Stomach smooth muscle (tissue), 2 donors: Measurements from ENCODE around the gene RBBP5.
A peak's percentile ranks its signal among the peaks of the same experiment; 100 is the strongest.
"Not testable (repeated sequence)": the region's sequence is repeated elsewhere in the genome, so short reads cannot be mapped to it uniquely, and the experiment has no call there.

Source experiments
- H3K27ac ChIP-seq: one replicate; pipeline ENCODE4 v1.7.0; 2013; ENCODE audit warnings: mild to moderate bottlenecking, low read length, inconsistent platforms
- H3K27me3 ChIP-seq, 2 donors: one replicate each; pipeline ENCODE4 v1.7.0; 2013; ENCODE audit warnings: low read length in 2 of 2; ENCODE audit not compliant: insufficient read depth in 2 of 2, control insufficient read depth in 1 of 2
- H3K36me3 ChIP-seq, 2 donors: one replicate each; pipeline ENCODE4 v1.7.0; 2013; ENCODE audit warnings: low read length in 2 of 2; ENCODE audit not compliant: control insufficient read depth in 2 of 2, insufficient read depth in 2 of 2
- H3K4me1 ChIP-seq: one replicate; pipeline ENCODE4 v1.7.0; 2013; ENCODE audit warnings: low read length; ENCODE audit not compliant: control insufficient read depth, insufficient read depth
- H3K4me3 ChIP-seq, 2 donors: one replicate each; pipeline ENCODE4 v1.7.0; 2013; ENCODE audit warnings: low read length in 2 of 2
- H3K9ac ChIP-seq, 2 donors: one replicate each; pipeline ENCODE4 v1.7.0; 2013; ENCODE audit warnings: low read length in 2 of 2, mild to moderate bottlenecking in 1 of 2
- H3K9me3 ChIP-seq, 2 donors: one replicate each; pipeline ENCODE4 v1.7.0; 2013; ENCODE audit warnings: low read length in 2 of 2; ENCODE audit not compliant: control insufficient read depth in 2 of 2
- donor health status: healthy.
- donor health status: Pancreatic carcinoma.

The RBBP5 gene

GRCh38 chr1:205121660-205122488 is at the start of gene RBBP5:
Gene RBBP5 (minus strand): TSS chr1:205121978. CDS start chr1:205121873, 105 bp downstream.
- H3K36me3 ChIP-seq, result no peaks in the 10 kb centered on the region
- H3K27ac ChIP-seq, result peak within 1 kb of the TSS; percentile 97
- peaks cover 14% of the 10 kb centered on the region for H3K4me1 ChIP-seq
- H3K27me3 ChIP-seq, result no peaks in the 10 kb centered on the region
- no peaks in the 10 kb centered on the region for H3K9me3 ChIP-seq
- H3K4me3 ChIP-seq, result peak within 1 kb of the TSS; percentile 94 to 100
- H3K9ac ChIP-seq, result peak within 1 kb of the TSS; percentile 93 to 99

GRCh38 chr1:205171369-205171768 is 49.6 kb upstream of the RBBP5 start:
- Histone ChIP-seq H3K9ac (no peak overlapping the region), H3K36me3 (peaks cover 10 to 17% of the 10 kb centered on the region in 2 donors), H3K27ac (no peak overlapping the region), H3K9me3 (no peaks in the 10 kb centered on the region), H3K4me1 (peaks cover 8% of the 10 kb centered on the region), H3K27me3 (no peaks in the 10 kb centered on the region), H3K4me3 (no peak overlapping the region)

DNA sequence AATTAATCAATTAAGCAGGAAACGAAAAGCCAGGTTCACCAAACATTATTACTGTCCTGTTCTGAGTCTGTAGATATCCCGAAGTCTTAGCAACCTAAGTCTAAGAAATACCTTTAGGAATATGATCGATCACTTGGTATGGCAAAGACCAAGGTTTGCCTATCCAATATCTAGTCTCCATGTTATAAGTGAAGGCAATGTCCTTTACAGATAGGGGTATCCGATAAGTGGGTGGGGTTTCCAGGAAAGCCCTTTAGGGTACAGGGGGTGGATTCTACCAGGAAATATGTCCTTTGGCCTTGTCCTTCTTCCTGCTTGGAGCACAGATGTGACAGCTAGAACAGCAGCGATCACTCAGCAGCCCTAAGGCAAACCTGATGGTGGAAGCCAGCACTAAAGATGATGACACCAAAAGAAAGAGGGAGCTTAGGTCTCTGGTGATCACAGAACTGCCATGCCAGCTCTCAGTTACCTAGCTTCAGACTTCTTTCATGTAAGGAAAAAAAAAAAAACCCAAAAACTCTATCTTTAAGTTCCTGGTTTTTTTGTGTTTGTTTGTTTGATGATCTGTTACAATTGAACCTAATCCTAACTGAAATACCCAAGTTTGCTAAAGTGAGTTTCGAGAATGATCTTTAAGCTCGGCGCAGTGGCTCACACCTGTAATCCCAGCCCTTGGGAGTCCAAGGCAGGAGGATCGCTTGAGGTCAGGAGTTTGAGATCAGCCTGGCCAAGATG is 48.9 kb upstream of the RBBP5 start:
- no peak overlapping the region for H3K4me3 ChIP-seq
- H3K27me3 ChIP-seq, result no peaks in the 10 kb centered on the region
- H3K4me1 ChIP-seq, result peaks cover 6% of the 10 kb centered on the region
- no peak overlapping the region for H3K27ac ChIP-seq
- no peak overlapping the region for H3K9ac ChIP-seq
- H3K9me3 ChIP-seq, result no peaks in the 10 kb centered on the region
- peaks cover 11 to 17% of the 10 kb centered on the region in 2 donors for H3K36me3 ChIP-seq

DNA sequence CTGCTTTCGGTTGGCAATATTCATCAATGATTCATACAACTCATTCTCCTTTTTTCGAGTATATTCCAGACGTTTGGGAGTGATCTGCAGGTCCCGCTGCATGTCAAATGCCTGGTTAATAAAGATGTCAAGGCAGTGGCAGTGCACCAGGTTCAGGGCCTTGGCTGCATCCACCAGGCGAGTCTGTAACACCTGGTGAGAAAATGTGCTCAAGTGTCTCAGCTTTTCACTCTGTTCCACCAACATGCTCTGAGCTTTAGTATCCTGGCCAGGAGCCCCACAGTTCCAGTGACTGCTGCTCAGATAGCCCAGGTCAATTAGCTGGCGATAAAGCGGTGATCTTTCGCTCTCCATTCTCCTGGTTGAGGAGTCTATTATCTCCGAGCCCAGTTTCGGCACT is 47.5 kb upstream of the RBBP5 start:
- H3K27me3 ChIP-seq, result no peaks in the 10 kb centered on the region
- no peaks in the 10 kb centered on the region for H3K9me3 ChIP-seq
- H3K36me3 ChIP-seq, result peaks cover 11 to 17% of the 10 kb centered on the region in 2 donors
- no peak overlapping the region for H3K4me3 ChIP-seq
- no peak overlapping the region for H3K27ac ChIP-seq
- no peaks in the 10 kb centered on the region for H3K4me1 ChIP-seq
- H3K9ac ChIP-seq, result no peak overlapping the region

DNA sequence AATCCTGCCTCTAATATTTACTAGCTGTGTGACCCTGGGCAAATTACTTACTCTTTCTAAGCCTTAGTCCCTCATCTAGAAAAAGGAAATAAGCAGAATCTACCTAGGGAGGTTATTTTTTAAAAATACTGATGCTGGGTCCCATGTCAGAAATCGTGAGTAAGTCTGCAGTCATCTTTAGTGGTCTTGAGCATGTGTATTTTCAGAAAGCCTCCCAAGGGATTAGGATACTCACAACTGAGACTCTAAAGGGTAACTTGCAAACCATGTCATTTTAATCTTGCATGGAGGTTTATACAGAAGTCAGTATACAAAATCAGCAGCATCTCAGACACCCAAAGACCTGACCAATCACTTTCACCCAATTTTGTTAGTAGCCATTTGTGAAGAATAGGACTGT is 46.5 kb upstream of the RBBP5 start:
- H3K9me3 ChIP-seq, result no peaks in the 10 kb centered on the region
- H3K27me3 ChIP-seq, result no peaks in the 10 kb centered on the region
- no peaks in the 10 kb centered on the region for H3K4me1 ChIP-seq
- H3K36me3 ChIP-seq, result peaks cover 19 to 23% of the 10 kb centered on the region in 2 donors
- H3K4me3 ChIP-seq, result no peak overlapping the region
- no peak overlapping the region for H3K27ac ChIP-seq
- H3K9ac ChIP-seq, result no peak overlapping the region

DNA sequence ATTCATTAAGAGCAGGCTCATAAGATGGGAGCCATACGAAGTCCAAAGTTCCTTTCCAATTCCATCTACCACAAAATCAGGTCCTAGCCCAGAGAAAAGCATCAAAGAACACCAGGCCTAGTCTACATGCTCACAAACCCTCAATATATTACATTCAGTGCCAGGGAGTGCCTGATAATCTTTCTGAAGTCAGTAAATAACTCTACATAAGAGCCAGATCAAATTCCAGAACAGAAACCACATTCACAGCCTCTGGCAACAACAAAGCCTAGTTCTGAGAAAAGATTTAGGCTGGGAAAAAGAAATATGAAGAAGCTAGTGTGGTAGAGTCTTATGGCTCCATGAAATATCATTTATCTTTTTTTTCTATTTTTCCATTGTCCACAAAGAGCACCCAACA is 40.5 kb upstream of the RBBP5 start:
- H3K9me3 ChIP-seq, result no peaks in the 10 kb centered on the region
- H3K36me3 ChIP-seq, result peaks cover 41 to 50% of the 10 kb centered on the region in 2 donors

DNA sequence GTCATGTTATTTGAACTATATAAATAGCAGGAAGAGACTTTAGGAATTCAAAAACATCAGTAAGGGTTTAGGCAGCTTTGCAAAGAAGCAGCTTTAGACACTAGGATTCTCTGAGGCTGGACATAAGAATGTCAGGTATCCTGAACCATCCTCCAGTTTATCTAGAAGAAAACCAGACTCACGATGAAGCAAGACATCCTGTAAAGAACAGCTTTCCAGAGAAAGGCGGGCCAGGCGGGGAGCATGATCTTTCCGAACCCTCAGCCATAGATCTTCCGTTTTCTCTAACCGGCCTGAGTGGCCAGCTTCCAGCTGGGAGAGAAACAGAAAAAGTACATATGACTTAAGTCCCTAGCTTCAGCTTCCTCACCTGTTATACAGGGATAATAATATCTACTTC is 39.3 kb upstream of the RBBP5 start:
- Histone ChIP-seq H3K27me3 (no peaks in the 10 kb centered on the region), H3K4me3 (no peak overlapping the region), H3K9ac (no peak overlapping the region), H3K4me1 (no peaks in the 10 kb centered on the region), H3K27ac (no peak overlapping the region), H3K9me3 (no peaks in the 10 kb centered on the region), H3K36me3 (peaks cover 52 to 53% of the 10 kb centered on the region in 2 donors)

More for the DNA sequence above, 40.5 kb upstream of the RBBP5 start:
- Histone ChIP-seq H3K4me3 (no peak overlapping the region), H3K9ac (no peak overlapping the region), H3K27me3 (no peaks in the 10 kb centered on the region), H3K4me1 (no peaks in the 10 kb centered on the region), H3K27ac (no peak overlapping the region)

DNA sequence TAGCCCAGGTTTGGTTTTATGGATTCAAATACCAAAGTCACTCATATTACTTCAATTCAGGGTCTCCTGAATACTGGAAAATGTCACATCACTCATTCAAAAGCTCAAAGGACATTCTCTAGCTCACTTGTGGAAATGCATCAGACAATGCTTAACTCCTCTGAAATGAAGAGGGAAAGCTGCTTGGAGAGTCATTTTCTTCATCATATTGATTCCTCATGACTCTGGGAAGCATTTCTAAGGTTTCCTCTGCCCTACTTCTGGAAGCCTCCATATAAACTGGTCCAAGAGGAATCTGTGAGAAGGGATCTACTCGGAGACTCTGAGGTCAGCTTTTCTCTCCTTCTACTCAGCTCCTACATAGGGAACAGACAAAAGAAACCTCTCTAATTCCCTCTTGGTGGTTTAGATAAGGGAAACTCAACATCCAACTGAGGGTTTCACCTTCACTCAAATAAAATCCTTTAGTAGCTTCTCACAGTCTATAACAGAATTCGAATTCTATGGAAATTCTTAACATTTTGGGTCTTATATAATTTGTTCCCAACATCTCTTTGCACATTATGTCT is 36.4 kb upstream of the RBBP5 start:
- Histone ChIP-seq H3K4me3 (no peak overlapping the region), H3K36me3 (peaks cover 56 to 57% of the 10 kb centered on the region in 2 donors), H3K9me3 (no peaks in the 10 kb centered on the region), H3K27ac (no peak overlapping the region), H3K9ac (no peak overlapping the region), H3K27me3 (no peaks in the 10 kb centered on the region), H3K4me1 (no peaks in the 10 kb centered on the region)

DNA sequence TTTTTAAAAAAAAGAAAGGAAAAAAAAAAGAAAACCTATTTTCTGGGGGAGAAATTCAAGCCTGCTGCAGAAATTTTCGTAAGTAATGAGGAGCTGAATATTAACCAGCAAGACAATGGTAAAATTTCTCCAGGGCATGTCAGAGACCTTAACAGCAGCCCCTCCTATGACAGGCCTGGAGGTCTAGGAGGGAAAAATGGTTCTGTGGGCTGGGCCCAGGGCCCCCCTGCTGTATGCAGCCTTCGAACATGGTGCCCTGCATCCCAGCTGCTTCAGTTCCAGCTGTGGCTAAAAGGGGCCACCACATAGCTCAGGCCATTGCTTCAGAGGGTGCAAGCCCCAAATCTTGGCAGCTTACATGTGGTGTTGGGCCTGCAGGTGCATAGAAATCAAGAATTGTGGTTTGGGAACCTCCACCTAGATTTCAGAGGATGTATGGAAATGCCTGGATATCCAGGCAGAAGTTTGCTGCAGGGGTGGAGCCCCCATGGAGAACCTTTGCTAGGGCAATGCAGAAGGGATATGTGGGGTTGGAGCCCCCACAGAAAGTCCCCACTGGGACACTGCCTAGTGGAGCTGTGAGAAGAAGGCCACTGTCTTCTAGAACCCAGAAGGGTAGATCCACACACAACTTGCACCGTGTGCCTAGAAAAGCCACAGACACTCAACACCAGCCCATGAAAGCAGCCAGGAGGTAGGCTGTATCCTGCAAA is 34.0 kb upstream of the RBBP5 start:
- not testable (repeated sequence) for H3K4me1 ChIP-seq, H3K27ac ChIP-seq, H3K9ac ChIP-seq, H3K9me3 ChIP-seq, H3K4me3 ChIP-seq, H3K27me3 ChIP-seq
- peaks cover 49% of the 10 kb centered on the region in 2 donors for H3K36me3 ChIP-seq

GRCh38 chr1:205152505-205152904 is 30.7 kb upstream of the RBBP5 start:
- Histone ChIP-seq H3K4me1 (no peaks in the 10 kb centered on the region), H3K9me3 (no peaks in the 10 kb centered on the region), H3K36me3 (peaks cover 46 to 49% of the 10 kb centered on the region in 2 donors), H3K4me3 (no peak overlapping the region), H3K9ac (no peak overlapping the region), H3K27ac (no peak overlapping the region), H3K27me3 (no peaks in the 10 kb centered on the region)
